Activated naive CD4-positive, alpha-beta T cell treated with anti-CD3 and anti-CD28 coated beads, Interleukin-2, amount 50 U/mL, for 24 hours (primary cell): Measurements from ENCODE around the gene RNF10.
"Not testable (repeated sequence)": the region's sequence is repeated elsewhere in the genome, so short reads cannot be mapped to it uniquely, and the experiment has no call there.

Experiments
- H3K27ac Mint-ChIP-seq: one replicate; pipeline ENCODE4 v1.8.0; 2021; ENCODE audit warnings: mild to moderate bottlenecking, mixed read lengths
- H3K27me3 Mint-ChIP-seq: one replicate; pipeline ENCODE4 v1.8.0; 2021; ENCODE audit warnings: mixed read lengths
- H3K36me3 Mint-ChIP-seq: one replicate; pipeline ENCODE4 v1.8.0; 2021; ENCODE audit warnings: mixed read lengths
- H3K4me1 Mint-ChIP-seq: one replicate; pipeline ENCODE4 v1.8.0; 2021; ENCODE audit warnings: mixed read lengths
- H3K4me3 Mint-ChIP-seq: one replicate; pipeline ENCODE4 v1.8.0; 2021; ENCODE audit warnings: mild to moderate bottlenecking, mixed read lengths
- H3K9me3 Mint-ChIP-seq: one replicate; pipeline ENCODE4 v1.8.0; 2021; ENCODE audit warnings: mixed read lengths

Gene RNF10

GRCh38 chr12:120611534-120611933 lies 77.4 kb downstream of the RNF10 start:
- H3K9me3 Mint-ChIP-seq, H3K36me3 Mint-ChIP-seq, H3K4me3 Mint-ChIP-seq, H3K27me3 Mint-ChIP-seq, H3K27ac Mint-ChIP-seq: not testable (repeated sequence)
- peaks cover 12% of the 10 kb centered on the region for H3K4me1 Mint-ChIP-seq

GRCh38 chr12:120614848-120615247 lies 80.7 kb downstream of the RNF10 start:
- Mint-ChIP-seq H3K4me3 (no peak overlapping the region), H3K27ac (peak overlapping the region; percentile 66), H3K9me3 (no peaks in the 10 kb centered on the region), H3K4me1 (peaks cover 12% of the 10 kb centered on the region), H3K36me3 (no peaks in the 10 kb centered on the region), H3K27me3 (peaks cover 8% of the 10 kb centered on the region)

- not testable (repeated sequence) for H3K4me3 Mint-ChIP-seq, H3K27ac Mint-ChIP-seq, H3K9me3 Mint-ChIP-seq, H3K36me3 Mint-ChIP-seq
- Mint-ChIP-seq H3K4me1 (peaks cover 12% of the 10 kb centered on the region), H3K27me3 (peaks cover 11% of the 10 kb centered on the region)
Observed at GRCh38 chr12:120617193-120617592, 83.0 kb downstream of the RNF10 start.

- not testable (repeated sequence) for H3K36me3 Mint-ChIP-seq, H3K9me3 Mint-ChIP-seq, H3K4me3 Mint-ChIP-seq, H3K27ac Mint-ChIP-seq
- peaks cover 11% of the 10 kb centered on the region for H3K27me3 Mint-ChIP-seq
- peaks cover 12% of the 10 kb centered on the region for H3K4me1 Mint-ChIP-seq
Observed at GRCh38 chr12:120617767-120618166, 83.6 kb downstream of the RNF10 start.

- peaks cover 12% of the 10 kb centered on the region for H3K4me1 Mint-ChIP-seq
Observed at GRCh38 chr12:120618954-120619615, 84.9 kb downstream of the RNF10 start.

GRCh38 chr12:120620624-120621023 lies 86.5 kb downstream of the RNF10 start:
- Mint-ChIP-seq H3K36me3 (no peaks in the 10 kb centered on the region), H3K4me3 (no peak overlapping the region), H3K27ac (no peak overlapping the region), H3K4me1 (no peaks in the 10 kb centered on the region), H3K27me3 (peaks cover 11% of the 10 kb centered on the region), H3K9me3 (no peaks in the 10 kb centered on the region)

More at GRCh38 chr12:120618954-120619615, 84.9 kb downstream of the RNF10 start:
- Mint-ChIP-seq H3K27ac (no peak overlapping the region), H3K9me3 (no peaks in the 10 kb centered on the region), H3K4me3 (no peak overlapping the region), H3K27me3 (peaks cover 11% of the 10 kb centered on the region), H3K36me3 (no peaks in the 10 kb centered on the region)

GRCh38 chr12:120625557-120626419 lies 91.6 kb downstream of the RNF10 start:
- no peaks in the 10 kb centered on the region for H3K36me3 Mint-ChIP-seq
- no peaks in the 10 kb centered on the region for H3K27me3 Mint-ChIP-seq
- no peak overlapping the region for H3K4me3 Mint-ChIP-seq
- no peak overlapping the region for H3K27ac Mint-ChIP-seq
- H3K9me3 Mint-ChIP-seq, result no peaks in the 10 kb centered on the region
- H3K4me1 Mint-ChIP-seq, result no peaks in the 10 kb centered on the region
